ENCODE measurements around the gene CAMTA1. TPM values are rescaled to one million over a fixed set of nuclear protein-coding genes. Genes with fewer than 3 reads are reported as not detected.

CAMTA1 gene
- polyA plus RNA-seq, 1 donor (not counting 4 experiments of a cell fraction or from before 2014, with no cell fraction given) = 51.4 TPM

DNA sequence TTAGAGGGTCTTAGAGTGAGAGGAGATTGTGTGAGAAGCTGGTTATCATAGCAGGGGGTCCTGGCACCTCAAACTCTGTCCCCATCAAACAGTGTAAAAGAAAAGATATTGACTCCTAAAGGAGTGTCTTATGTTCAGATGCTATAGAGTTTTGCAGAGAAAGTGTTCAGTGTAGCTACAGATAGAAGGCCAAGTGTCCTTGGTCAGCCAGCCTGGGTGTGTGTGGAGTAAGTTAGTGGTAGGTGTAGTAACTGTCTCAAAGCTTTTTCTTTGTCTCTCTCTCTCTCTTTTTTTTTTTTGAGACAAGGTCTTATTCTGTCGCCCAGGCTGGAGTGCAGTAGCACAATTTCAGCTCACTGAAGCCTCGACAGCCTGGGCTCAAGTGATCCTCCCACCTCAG is 17.2 kb downstream of the CAMTA1 start:
- FAIRE-seq (no peak), DNase-seq (ENCODE audit: low read depth, low spot score) (no peak)
- no peaks in the 10 kb centered on the region for H3K9me3 ChIP-seq (ENCODE audit: control insufficient read depth, low read depth, low read length)
- H3K4me1 ChIP-seq (ENCODE audit: control insufficient read depth, extremely low read depth, insufficient read depth, low read length) = peaks cover 19% of the 10 kb centered on the region
- no peaks in the 10 kb centered on the region for H3K36me3 ChIP-seq (ENCODE audit: control insufficient read depth in 2 of 2, extremely low read depth in 1 of 2, insufficient read depth in 2 of 2, low read length in 2 of 2)
- H3K27ac ChIP-seq (ENCODE audit: control insufficient read depth, insufficient read depth, low read length) = peak overlapping the region; percentile 39
- H4K20me1 ChIP-seq (ENCODE audit: control insufficient read depth, extremely low read depth, insufficient read depth, low read length) = peaks cover 4% of the 10 kb centered on the region
- H3K79me2 ChIP-seq (ENCODE audit: control insufficient read depth, insufficient read depth, low read length) = peaks cover 70% of the 10 kb centered on the region
- H3K9ac ChIP-seq (ENCODE audit: control insufficient read depth, extremely low read depth, insufficient read depth, low read length) = no peak overlapping the region
- TF ChIP-seq, protein P1, sequence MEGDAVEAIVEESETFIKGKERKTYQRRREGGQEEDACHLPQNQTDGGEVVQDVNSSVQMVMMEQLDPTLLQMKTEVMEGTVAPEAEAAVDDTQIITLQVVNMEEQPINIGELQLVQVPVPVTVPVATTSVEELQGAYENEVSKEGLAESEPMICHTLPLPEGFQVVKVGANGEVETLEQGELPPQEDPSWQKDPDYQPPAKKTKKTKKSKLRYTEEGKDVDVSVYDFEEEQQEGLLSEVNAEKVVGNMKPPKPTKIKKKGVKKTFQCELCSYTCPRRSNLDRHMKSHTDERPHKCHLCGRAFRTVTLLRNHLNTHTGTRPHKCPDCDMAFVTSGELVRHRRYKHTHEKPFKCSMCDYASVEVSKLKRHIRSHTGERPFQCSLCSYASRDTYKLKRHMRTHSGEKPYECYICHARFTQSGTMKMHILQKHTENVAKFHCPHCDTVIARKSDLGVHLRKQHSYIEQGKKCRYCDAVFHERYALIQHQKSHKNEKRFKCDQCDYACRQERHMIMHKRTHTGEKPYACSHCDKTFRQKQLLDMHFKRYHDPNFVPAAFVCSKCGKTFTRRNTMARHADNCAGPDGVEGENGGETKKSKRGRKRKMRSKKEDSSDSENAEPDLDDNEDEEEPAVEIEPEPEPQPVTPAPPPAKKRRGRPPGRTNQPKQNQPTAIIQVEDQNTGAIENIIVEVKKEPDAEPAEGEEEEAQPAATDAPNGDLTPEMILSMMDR (optimal IDR thresholded peaks at IDR 0.05 in 1 of 3, IDR thresholded peaks at IDR 0.05 in 1 of 3, conservative IDR thresholded peaks at IDR 0.05 in 1 of 3; ENCODE audit: extremely low read depth in 1 of 3, insufficient read depth in 2 of 3, low read length in 3 of 3) = no peak
- TF ChIP-seq EZH2 (IDR thresholded peaks at IDR 0.05; ENCODE audit: low read length) = no peak
- no peaks in the 10 kb centered on the region for H3K27me3 ChIP-seq (ENCODE audit: control insufficient read depth, extremely low read depth, insufficient read depth, low read length)
- H2AFZ ChIP-seq (ENCODE audit: control insufficient read depth, low read length) = no peak overlapping the region
- peak overlapping the region; percentile 12 for H3K4me2 ChIP-seq (ENCODE audit: control insufficient read depth, extremely low read depth, insufficient read depth, low read depth, low read length)
- no peaks in the 10 kb centered on the region for H3K9me1 ChIP-seq (ENCODE audit: control insufficient read depth, extremely low read depth, insufficient read depth, low read length)
- dilution Hi-C loops (cut with MboI; ENCODE audit: extremely low pct_ligation_motif_present, low sequenced_read_pairs) = no loop called here
- H3K4me3 ChIP-seq (ENCODE audit: control insufficient read depth in 2 of 3, extremely low read depth in 1 of 3, insufficient read depth in 2 of 3, low read depth in 1 of 3, low read length in 3 of 3) = no peak overlapping the region

DNA sequence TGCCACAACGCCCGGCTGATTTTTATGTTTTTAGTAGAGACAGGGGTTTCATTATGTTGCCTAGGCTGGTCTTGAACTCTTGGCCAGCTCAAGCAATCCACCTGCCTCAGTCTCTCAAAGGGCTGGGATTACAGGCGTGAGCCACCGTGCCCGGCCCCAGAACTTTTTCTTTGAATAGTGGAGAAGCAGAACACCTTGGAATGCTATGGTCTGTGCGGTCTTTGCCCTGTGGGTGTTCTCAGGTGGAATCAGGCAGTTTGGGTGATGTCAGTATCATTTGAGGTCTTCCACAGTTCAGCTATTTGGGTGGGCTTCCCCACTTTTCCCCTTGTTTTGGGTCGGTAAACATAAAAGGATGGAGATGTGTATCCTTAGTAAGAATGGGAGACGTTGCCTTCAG is 17.6 kb downstream of the CAMTA1 start:
- H3K4me2 ChIP-seq (ENCODE audit: control insufficient read depth, extremely low read depth, insufficient read depth, low read depth, low read length) = no peak overlapping the region
- FAIRE-seq = no peak

More for the DNA sequence above, 17.6 kb downstream of the CAMTA1 start:
- Histone ChIP-seq H3K79me2 (ENCODE audit: control insufficient read depth, insufficient read depth, low read length) (peaks cover 71% of the 10 kb centered on the region), H3K4me3 (ENCODE audit: control insufficient read depth in 2 of 3, extremely low read depth in 1 of 3, insufficient read depth in 2 of 3, low read depth in 1 of 3, low read length in 3 of 3) (no peak overlapping the region), H2AFZ (ENCODE audit: control insufficient read depth, low read length) (no peak overlapping the region), H3K9ac (ENCODE audit: control insufficient read depth, extremely low read depth, insufficient read depth, low read length) (no peak overlapping the region), H3K36me3 (ENCODE audit: control insufficient read depth in 2 of 2, extremely low read depth in 1 of 2, insufficient read depth in 2 of 2, low read length in 2 of 2) (no peaks in the 10 kb centered on the region), H4K20me1 (ENCODE audit: control insufficient read depth, extremely low read depth, insufficient read depth, low read length) (peaks cover 4% of the 10 kb centered on the region), H3K9me1 (ENCODE audit: control insufficient read depth, extremely low read depth, insufficient read depth, low read length) (no peaks in the 10 kb centered on the region), H3K4me1 (ENCODE audit: control insufficient read depth, extremely low read depth, insufficient read depth, low read length) (peaks cover 19% of the 10 kb centered on the region), H3K27ac (ENCODE audit: control insufficient read depth, insufficient read depth, low read length) (no peak overlapping the region), H3K9me3 (ENCODE audit: control insufficient read depth, low read depth, low read length) (no peaks in the 10 kb centered on the region), H3K27me3 (ENCODE audit: control insufficient read depth, extremely low read depth, insufficient read depth, low read length) (no peaks in the 10 kb centered on the region)
- TF ChIP-seq, protein P1 (optimal IDR thresholded peaks at IDR 0.05 in 1 of 3, IDR thresholded peaks at IDR 0.05 in 1 of 3, conservative IDR thresholded peaks at IDR 0.05 in 1 of 3; ENCODE audit: extremely low read depth in 1 of 3, insufficient read depth in 2 of 3, low read length in 3 of 3) = no peak
- no peak for TF ChIP-seq EZH2 (IDR thresholded peaks at IDR 0.05; ENCODE audit: low read length)
- dilution Hi-C loops (cut with MboI; ENCODE audit: extremely low pct_ligation_motif_present, low sequenced_read_pairs) = no loop called here
- DNase-seq (ENCODE audit: low read depth, low spot score) = no peak

Data from keratinocyte (primary cell).